ENCODE data around the gene FBLN1. TPM values are rescaled to one million over a fixed set of nuclear protein-coding genes. Genes with fewer than 3 reads are reported as not detected.

FBLN1 gene
- polyA plus RNA-seq, 1 donor from 2014 or later: 3.4 TPM

GRCh38 chr22:45538281-45538680 lies 35.6 kb downstream of the FBLN1 start:
- Histone ChIP-seq H3K4me3 (ENCODE audit: low read length) (no peak overlapping the region), H3K79me2 (replicated peaks; ENCODE audit: insufficient read depth, low read length) (no peaks in the 10 kb centered on the region), H3K9me3 (ENCODE audit: low read length) (no peaks in the 10 kb centered on the region), H3K27me3 (ENCODE audit: insufficient read depth, low read depth, low read length) (no peaks in the 10 kb centered on the region), H3K27ac (ENCODE audit: low read length) (no peak overlapping the region), H3K36me3 (ENCODE audit: insufficient read depth, low read length) (no peaks in the 10 kb centered on the region), H3K9me2 (ENCODE audit: insufficient read depth, low read length) (no peaks in the 10 kb centered on the region), H3F3A (ENCODE audit: insufficient read depth, low read length, poor library complexity, severe bottlenecking) (no peaks in the 10 kb centered on the region), H3K4me2 (ENCODE audit: low read length) (no peak overlapping the region), H2AFZ (ENCODE audit: low read depth, low read length) (no peak overlapping the region), H3K9ac (ENCODE audit: low read length) (no peak overlapping the region), H4K20me1 (ENCODE audit: insufficient read depth) (no peaks in the 10 kb centered on the region)
- TF ChIP-seq POLR2AphosphoS5 (IDR thresholded peaks at IDR 0.05) (no peak), RAD21 (conservative IDR thresholded peaks at IDR 0.05) (no peak), MXI1 (conservative IDR thresholded peaks at IDR 0.05; ENCODE audit: poor library complexity, severe bottlenecking) (no peak), TAF1 (IDR thresholded peaks at IDR 0.05; ENCODE audit: low read depth) (no peak), SMC3 (conservative IDR thresholded peaks at IDR 0.05; ENCODE audit: poor library complexity) (no peak), EZH2 (IDR thresholded peaks at IDR 0.05; ENCODE audit: borderline replicate concordance, insufficient read depth, low read length, poor library complexity, severe bottlenecking) (no peak), EP300 (conservative IDR thresholded peaks at IDR 0.05; ENCODE audit: poor library complexity, severe bottlenecking) (no peak)
- TF ChIP-seq, protein P1, sequence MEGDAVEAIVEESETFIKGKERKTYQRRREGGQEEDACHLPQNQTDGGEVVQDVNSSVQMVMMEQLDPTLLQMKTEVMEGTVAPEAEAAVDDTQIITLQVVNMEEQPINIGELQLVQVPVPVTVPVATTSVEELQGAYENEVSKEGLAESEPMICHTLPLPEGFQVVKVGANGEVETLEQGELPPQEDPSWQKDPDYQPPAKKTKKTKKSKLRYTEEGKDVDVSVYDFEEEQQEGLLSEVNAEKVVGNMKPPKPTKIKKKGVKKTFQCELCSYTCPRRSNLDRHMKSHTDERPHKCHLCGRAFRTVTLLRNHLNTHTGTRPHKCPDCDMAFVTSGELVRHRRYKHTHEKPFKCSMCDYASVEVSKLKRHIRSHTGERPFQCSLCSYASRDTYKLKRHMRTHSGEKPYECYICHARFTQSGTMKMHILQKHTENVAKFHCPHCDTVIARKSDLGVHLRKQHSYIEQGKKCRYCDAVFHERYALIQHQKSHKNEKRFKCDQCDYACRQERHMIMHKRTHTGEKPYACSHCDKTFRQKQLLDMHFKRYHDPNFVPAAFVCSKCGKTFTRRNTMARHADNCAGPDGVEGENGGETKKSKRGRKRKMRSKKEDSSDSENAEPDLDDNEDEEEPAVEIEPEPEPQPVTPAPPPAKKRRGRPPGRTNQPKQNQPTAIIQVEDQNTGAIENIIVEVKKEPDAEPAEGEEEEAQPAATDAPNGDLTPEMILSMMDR (IDR thresholded peaks at IDR 0.05; ENCODE audit: poor library complexity, severe bottlenecking): no peak
- TF ChIP-seq, protein P2, sequence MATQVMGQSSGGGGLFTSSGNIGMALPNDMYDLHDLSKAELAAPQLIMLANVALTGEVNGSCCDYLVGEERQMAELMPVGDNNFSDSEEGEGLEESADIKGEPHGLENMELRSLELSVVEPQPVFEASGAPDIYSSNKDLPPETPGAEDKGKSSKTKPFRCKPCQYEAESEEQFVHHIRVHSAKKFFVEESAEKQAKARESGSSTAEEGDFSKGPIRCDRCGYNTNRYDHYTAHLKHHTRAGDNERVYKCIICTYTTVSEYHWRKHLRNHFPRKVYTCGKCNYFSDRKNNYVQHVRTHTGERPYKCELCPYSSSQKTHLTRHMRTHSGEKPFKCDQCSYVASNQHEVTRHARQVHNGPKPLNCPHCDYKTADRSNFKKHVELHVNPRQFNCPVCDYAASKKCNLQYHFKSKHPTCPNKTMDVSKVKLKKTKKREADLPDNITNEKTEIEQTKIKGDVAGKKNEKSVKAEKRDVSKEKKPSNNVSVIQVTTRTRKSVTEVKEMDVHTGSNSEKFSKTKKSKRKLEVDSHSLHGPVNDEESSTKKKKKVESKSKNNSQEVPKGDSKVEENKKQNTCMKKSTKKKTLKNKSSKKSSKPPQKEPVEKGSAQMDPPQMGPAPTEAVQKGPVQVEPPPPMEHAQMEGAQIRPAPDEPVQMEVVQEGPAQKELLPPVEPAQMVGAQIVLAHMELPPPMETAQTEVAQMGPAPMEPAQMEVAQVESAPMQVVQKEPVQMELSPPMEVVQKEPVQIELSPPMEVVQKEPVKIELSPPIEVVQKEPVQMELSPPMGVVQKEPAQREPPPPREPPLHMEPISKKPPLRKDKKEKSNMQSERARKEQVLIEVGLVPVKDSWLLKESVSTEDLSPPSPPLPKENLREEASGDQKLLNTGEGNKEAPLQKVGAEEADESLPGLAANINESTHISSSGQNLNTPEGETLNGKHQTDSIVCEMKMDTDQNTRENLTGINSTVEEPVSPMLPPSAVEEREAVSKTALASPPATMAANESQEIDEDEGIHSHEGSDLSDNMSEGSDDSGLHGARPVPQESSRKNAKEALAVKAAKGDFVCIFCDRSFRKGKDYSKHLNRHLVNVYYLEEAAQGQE (IDR thresholded peaks at IDR 0.05; ENCODE audit: borderline replicate concordance): no peak

DNA sequence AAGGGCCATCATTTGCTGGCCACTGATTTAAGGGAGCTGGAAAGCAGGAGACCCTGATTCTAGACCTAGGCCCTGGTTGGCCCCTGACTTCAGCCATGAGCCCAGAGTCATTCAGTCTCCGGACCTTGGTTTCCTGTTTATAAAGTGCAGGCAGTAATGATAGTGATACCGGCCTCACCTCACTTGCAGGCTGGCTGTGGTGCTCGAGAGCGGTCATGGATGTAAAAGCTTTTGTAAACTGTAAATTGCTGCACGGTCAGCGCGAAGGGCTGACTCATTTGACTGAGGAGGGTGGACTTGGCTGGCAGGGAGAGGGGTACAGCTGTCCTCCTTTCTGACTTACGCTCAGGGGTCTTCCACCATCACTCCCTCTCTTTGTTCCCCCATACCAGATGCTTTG lies 37.4 kb downstream of the FBLN1 start:
- Histone ChIP-seq H3K79me2 (replicated peaks; ENCODE audit: insufficient read depth, low read length) (no peaks in the 10 kb centered on the region), H3K4me2 (ENCODE audit: low read length) (no peak overlapping the region), H4K20me1 (ENCODE audit: insufficient read depth) (no peaks in the 10 kb centered on the region), H2AFZ (ENCODE audit: low read depth, low read length) (no peak overlapping the region), H3K27ac (ENCODE audit: low read length) (no peak overlapping the region), H3K4me3 (ENCODE audit: low read length) (no peak overlapping the region), H3K9me3 (ENCODE audit: low read length) (no peaks in the 10 kb centered on the region), H3F3A (ENCODE audit: insufficient read depth, low read length, poor library complexity, severe bottlenecking) (no peaks in the 10 kb centered on the region), H3K27me3 (ENCODE audit: insufficient read depth, low read depth, low read length) (no peaks in the 10 kb centered on the region), H3K9me2 (ENCODE audit: insufficient read depth, low read length) (no peaks in the 10 kb centered on the region), H3K36me3 (ENCODE audit: insufficient read depth, low read length) (no peaks in the 10 kb centered on the region), H3K9ac (ENCODE audit: low read length) (no peak overlapping the region)
- TF ChIP-seq MXI1 (conservative IDR thresholded peaks at IDR 0.05; ENCODE audit: poor library complexity, severe bottlenecking): no peak
- TF ChIP-seq TAF1 (IDR thresholded peaks at IDR 0.05; ENCODE audit: low read depth): no peak
- no peak for TF ChIP-seq SMC3 (conservative IDR thresholded peaks at IDR 0.05; ENCODE audit: poor library complexity)
- no peak for TF ChIP-seq RAD21 (conservative IDR thresholded peaks at IDR 0.05)
- TF ChIP-seq, protein P1 (IDR thresholded peaks at IDR 0.05; ENCODE audit: poor library complexity, severe bottlenecking): no peak
- TF ChIP-seq, protein P2 (IDR thresholded peaks at IDR 0.05; ENCODE audit: borderline replicate concordance): no peak
- no peak for TF ChIP-seq EP300 (conservative IDR thresholded peaks at IDR 0.05; ENCODE audit: poor library complexity, severe bottlenecking)
- TF ChIP-seq POLR2AphosphoS5 (IDR thresholded peaks at IDR 0.05): no peak
- TF ChIP-seq EZH2 (IDR thresholded peaks at IDR 0.05; ENCODE audit: borderline replicate concordance, insufficient read depth, low read length, poor library complexity, severe bottlenecking): no peak

Measured in neural cell (in vitro differentiated cells).